ENCODE measurements around the gene KRTAP16-1. TPM values are rescaled to one million over a fixed set of nuclear protein-coding genes. Genes with fewer than 3 reads are reported as not detected.

The KRTAP16-1 gene
- total and polyA plus RNA-seq, 2 of the 13 experiments (the other 11 are each of a cell fraction or from before 2014, with no cell fraction given): not detected

DNA sequence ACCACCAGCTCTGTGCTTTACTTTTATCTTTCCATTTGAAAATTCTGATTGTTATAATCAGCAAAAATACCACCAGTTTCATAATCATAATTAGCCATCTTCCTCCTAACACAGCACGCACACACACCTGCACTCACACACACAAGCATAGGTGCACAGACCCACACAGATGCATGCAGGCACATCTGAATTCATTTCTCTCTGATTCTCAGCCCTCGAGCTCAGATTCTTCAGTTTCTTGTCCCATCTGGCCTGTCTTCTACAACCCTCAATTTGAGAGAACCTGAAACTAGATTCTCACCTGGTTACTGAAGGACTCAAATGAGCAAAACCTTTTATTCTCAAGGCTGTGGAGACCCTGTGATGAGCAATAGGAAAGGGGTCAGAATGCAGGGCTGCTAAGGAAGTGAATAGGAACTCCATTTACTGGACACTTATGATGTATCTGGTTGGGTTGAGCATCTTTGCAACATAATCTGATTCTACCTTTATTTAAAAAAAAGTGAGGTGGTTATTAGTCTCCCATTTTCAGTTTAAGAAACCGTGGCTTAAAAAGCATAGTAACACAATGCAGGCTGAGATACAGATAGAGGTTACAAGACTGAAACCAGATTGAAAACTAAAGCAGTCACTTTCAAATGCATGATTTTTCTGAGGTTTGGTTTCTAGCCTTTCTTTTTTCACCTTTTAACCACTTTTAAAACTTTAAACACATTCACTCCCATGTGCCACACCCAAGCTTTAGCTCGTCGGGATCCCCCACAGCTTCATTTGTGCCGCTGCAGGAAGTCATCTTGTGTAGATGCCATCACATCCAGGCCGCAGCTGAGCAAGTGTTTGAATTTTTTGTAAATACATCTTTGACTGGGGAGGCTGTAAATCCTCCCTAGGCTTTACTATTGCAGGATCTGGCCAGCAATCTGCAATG, 32.1 kb upstream of the KRTAP16-1 start:
- CTCF ChIA-PET (ENCODE audit: low intra/inter-chr PET ratio, low total read pairs): no interaction called here
- no peak for ATAC-seq
- intact Hi-C loops (cut with micrococcal nuclease; ENCODE audit: unreplicated experiment) (no loop called here), in situ Hi-C loops (cut with HindIII; ENCODE audit: extremely low pct_ligation_motif_present, low pct_unique_long_range_greater_than_20kb) (no loop called here)
- Histone ChIP-seq H3K9ac (ENCODE audit: insufficient read depth, low read depth, low read length) (no peak overlapping the region), H2AFZ (ENCODE audit: low read length) (no peak overlapping the region), H3K9me3 (ENCODE audit: low read length) (peaks cover 11% of the 10 kb centered on the region; the same call in 1 of the 2 replicates), H3K27me3 (ENCODE audit: control insufficient read depth in 1 of 2, insufficient read depth in 2 of 2, low read length in 2 of 2) (no peaks in the 10 kb centered on the region; a peak in 2 of 5 replicates), H3K4me2 (ENCODE audit: low read depth, low read length) (no peak overlapping the region), H3K4me3 (replicated peaks in 1 of 3; ENCODE audit: insufficient read depth in 1 of 3, low read depth in 2 of 3, low read length in 3 of 3) (no peak overlapping the region), H3K4me1 (ENCODE audit: insufficient read depth, low read length) (no peaks in the 10 kb centered on the region), H3K27ac (ENCODE audit: extremely low read length, insufficient read depth, low read length) (no peak overlapping the region), H4K20me1 (ENCODE audit: insufficient read depth, low read length) (no peaks in the 10 kb centered on the region), H3K36me3 (replicated peaks in 1 of 2; ENCODE audit: control insufficient read depth in 1 of 2, insufficient read depth in 2 of 2, low read length in 2 of 2) (no peaks in the 10 kb centered on the region), H3K79me2 (ENCODE audit: insufficient read depth, low read length) (no peaks in the 10 kb centered on the region)
- BruUV-seq (replicated peaks): no TSS peak
- no peak for TF ChIP-seq ZC3H4 (CRISPR knock-in tag; IDR thresholded peaks at IDR 0.05; ENCODE audit: borderline replicate concordance)
- TF ChIP-seq TFDP1 (CRISPR knock-in tag; IDR thresholded peaks at IDR 0.05; ENCODE audit: borderline replicate concordance): no peak
- POLR2A ChIA-PET: no interaction called here
- 8% methylated on average over 7 of the region's 7 CpGs for WGBS (ENCODE audit: low lambda C conversion rate)
- DNase-seq (ENCODE audit: low spot score): no peak
- no peak for FAIRE-seq

DNA sequence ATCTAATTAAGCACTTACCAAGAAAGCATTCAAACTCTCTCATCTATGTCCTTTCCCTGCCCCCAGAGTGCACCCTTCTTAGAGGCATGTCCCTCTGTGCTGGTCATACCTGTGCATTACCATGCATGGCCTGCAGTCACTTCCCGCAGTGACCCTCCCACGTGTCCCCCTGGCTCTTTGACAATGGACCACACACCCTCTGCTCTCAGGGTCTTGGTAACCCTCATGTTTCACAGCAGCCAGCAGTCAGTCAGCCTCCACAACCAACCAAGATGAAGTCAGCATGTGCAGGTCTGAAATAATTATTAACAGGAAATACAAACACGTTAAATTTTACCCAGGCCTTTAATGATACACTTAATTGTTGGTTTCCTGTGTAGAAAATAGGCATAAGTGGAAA, 31.4 kb upstream of the KRTAP16-1 start:
- H3K36me3 ChIP-seq (replicated peaks in 1 of 2; ENCODE audit: control insufficient read depth in 1 of 2, insufficient read depth in 2 of 2, low read length in 2 of 2): no peaks in the 10 kb centered on the region
- H3K4me3 ChIP-seq (replicated peaks in 1 of 3; ENCODE audit: insufficient read depth in 1 of 3, low read depth in 2 of 3, low read length in 3 of 3): no peak overlapping the region
- ATAC-seq (no peak; the same call in 2 of the 3 replicates), FAIRE-seq (no peak), DNase-seq (ENCODE audit: low spot score) (no peak)
- in situ Hi-C loops (cut with HindIII; ENCODE audit: extremely low pct_ligation_motif_present, low pct_unique_long_range_greater_than_20kb): no loop called here
- H2AFZ ChIP-seq (ENCODE audit: low read length): no peak overlapping the region
- peaks cover 11% of the 10 kb centered on the region; the same call in 1 of the 2 replicates for H3K9me3 ChIP-seq (ENCODE audit: low read length)
- no TSS peak for BruUV-seq (replicated peaks)
- H3K79me2 ChIP-seq (ENCODE audit: insufficient read depth, low read length): no peaks in the 10 kb centered on the region
- no peak overlapping the region for H3K27ac ChIP-seq (ENCODE audit: extremely low read length, insufficient read depth, low read length)
- no peaks in the 10 kb centered on the region for H4K20me1 ChIP-seq (ENCODE audit: insufficient read depth, low read length)
- intact Hi-C loops (cut with micrococcal nuclease; ENCODE audit: unreplicated experiment): no loop called here
- no peaks in the 10 kb centered on the region; a peak in 1 of 5 replicates for H3K27me3 ChIP-seq (ENCODE audit: control insufficient read depth in 1 of 2, insufficient read depth in 2 of 2, low read length in 2 of 2)
- ChIA-PET CTCF (ENCODE audit: low intra/inter-chr PET ratio, low total read pairs) (no interaction called here), POLR2A (no interaction called here)
- 0% methylated on average over 3 of the region's 3 CpGs for WGBS (ENCODE audit: low lambda C conversion rate)
- no peak overlapping the region for H3K4me2 ChIP-seq (ENCODE audit: low read depth, low read length)
- H3K9ac ChIP-seq (ENCODE audit: insufficient read depth, low read depth, low read length): no peak overlapping the region
- no peaks in the 10 kb centered on the region for H3K4me1 ChIP-seq (ENCODE audit: insufficient read depth, low read length)
- no peak for TF ChIP-seq ZNF326 (CRISPR knock-in tag; IDR thresholded peaks at IDR 0.05; ENCODE audit: borderline replicate concordance)
- no peak for TF ChIP-seq FOXC1 (CRISPR knock-in tag; IDR thresholded peaks at IDR 0.05; ENCODE audit: borderline replicate concordance)
- TF ChIP-seq KLF11 (CRISPR knock-in tag; IDR thresholded peaks at IDR 0.05): no peak
- TF ChIP-seq SOX13 (IDR thresholded peaks at IDR 0.05): no peak
- TF ChIP-seq SOX13 (CRISPR knock-in tag; conservative IDR thresholded peaks at IDR 0.05 in 1 of 2, IDR thresholded peaks at IDR 0.05 in 1 of 2): no peak
- TF ChIP-seq ZNF720 (CRISPR knock-in tag; IDR thresholded peaks at IDR 0.05): no peak
- TF ChIP-seq ZNF180 (CRISPR knock-in tag; IDR thresholded peaks at IDR 0.05; ENCODE audit: borderline replicate concordance, low read depth): no peak
- no peak for TF ChIP-seq YEATS4 (CRISPR knock-in tag; IDR thresholded peaks at IDR 0.05; ENCODE audit: borderline replicate concordance)
- no peak for TF ChIP-seq HNRNPH1 (optimal IDR thresholded peaks at IDR 0.05; ENCODE audit: low read depth, low read length)
- no peak for TF ChIP-seq MATR3 (CRISPR knock-in tag; IDR thresholded peaks at IDR 0.05)
- no peak for TF ChIP-seq ZNF333 (CRISPR knock-in tag; IDR thresholded peaks at IDR 0.05; ENCODE audit: borderline replicate concordance)
- TF ChIP-seq ZNF232 (CRISPR knock-in tag; IDR thresholded peaks at IDR 0.05; ENCODE audit: borderline replicate concordance): no peak
- TF ChIP-seq POLR2G (IDR thresholded peaks at IDR 0.05; ENCODE audit: low read depth, low read length): no peak
- no peak for TF ChIP-seq ZNF260 (CRISPR knock-in tag; IDR thresholded peaks at IDR 0.05; ENCODE audit: borderline replicate concordance, low read depth)
- no peak for TF ChIP-seq ZNF430 (CRISPR knock-in tag; IDR thresholded peaks at IDR 0.05)

Data from HepG2 (cell line).